HG03439 (cell line): ENCODE data around the gene MAP4K4.
"Not testable (repeated sequence)": the region's sequence is repeated elsewhere in the genome, so short reads cannot be mapped to it uniquely, and the experiment has no call there.

Source experiments
- ATAC-seq: cut with Tn5 transposase; IDR thresholded peaks from one replicate; pipeline ENCODE4 v1.9.1; 2021; ENCODE audit warnings: mild to moderate bottlenecking, moderate library complexity; ENCODE audit not compliant: unreplicated experiment

MAP4K4 gene

GRCh38 chr2:101766337-101766736 is 68.8 kb downstream of the MAP4K4 start:
- no peak for ATAC-seq

GRCh38 chr2:101766871-101767739 is 69.6 kb downstream of the MAP4K4 start:
- no peak for ATAC-seq

- no peak for ATAC-seq
Observed at GRCh38 chr2:101768556-101769220, 71.2 kb downstream of the MAP4K4 start.

- not testable (repeated sequence) for ATAC-seq
Observed at GRCh38 chr2:101769726-101770125, 72.2 kb downstream of the MAP4K4 start.

- ATAC-seq = peak; percentile 75
Observed at GRCh38 chr2:101770726-101771125, 73.2 kb downstream of the MAP4K4 start.

GRCh38 chr2:101771227-101771902 is 73.9 kb downstream of the MAP4K4 start:
- no peak for ATAC-seq

GRCh38 chr2:101771910-101772321 is 74.4 kb downstream of the MAP4K4 start:
- no peak for ATAC-seq

- ATAC-seq = no peak
Observed at GRCh38 chr2:101773137-101773536, 75.6 kb downstream of the MAP4K4 start.

GRCh38 chr2:101773961-101774360 is 76.5 kb downstream of the MAP4K4 start:
- ATAC-seq = not testable (repeated sequence)

- ATAC-seq = no peak
Observed at GRCh38 chr2:101775092-101775491, 77.6 kb downstream of the MAP4K4 start.

GRCh38 chr2:101775636-101776035 is 78.1 kb downstream of the MAP4K4 start:
- no peak for ATAC-seq

GRCh38 chr2:101776172-101777043 is 78.9 kb downstream of the MAP4K4 start:
- ATAC-seq = no peak

GRCh38 chr2:101777337-101777736 is 79.8 kb downstream of the MAP4K4 start:
- no peak for ATAC-seq

GRCh38 chr2:101778102-101778501 is 80.6 kb downstream of the MAP4K4 start:
- no peak for ATAC-seq

- ATAC-seq = no peak
Observed at GRCh38 chr2:101779190-101779589, 81.7 kb downstream of the MAP4K4 start.

- ATAC-seq = no peak
Observed at GRCh38 chr2:101779656-101780055, 82.1 kb downstream of the MAP4K4 start.

- ATAC-seq = no peak
Observed at GRCh38 chr2:101781326-101781725, 83.8 kb downstream of the MAP4K4 start.

GRCh38 chr2:101781791-101782426 is 84.4 kb downstream of the MAP4K4 start:
- ATAC-seq = no peak

GRCh38 chr2:101782427-101782792 is 84.9 kb downstream of the MAP4K4 start:
- ATAC-seq = no peak

GRCh38 chr2:101787097-101787496 is 89.6 kb downstream of the MAP4K4 start:
- ATAC-seq = no peak
